Measurements from ENCODE around the gene CLEC4M.

Gene CLEC4M

DNA sequence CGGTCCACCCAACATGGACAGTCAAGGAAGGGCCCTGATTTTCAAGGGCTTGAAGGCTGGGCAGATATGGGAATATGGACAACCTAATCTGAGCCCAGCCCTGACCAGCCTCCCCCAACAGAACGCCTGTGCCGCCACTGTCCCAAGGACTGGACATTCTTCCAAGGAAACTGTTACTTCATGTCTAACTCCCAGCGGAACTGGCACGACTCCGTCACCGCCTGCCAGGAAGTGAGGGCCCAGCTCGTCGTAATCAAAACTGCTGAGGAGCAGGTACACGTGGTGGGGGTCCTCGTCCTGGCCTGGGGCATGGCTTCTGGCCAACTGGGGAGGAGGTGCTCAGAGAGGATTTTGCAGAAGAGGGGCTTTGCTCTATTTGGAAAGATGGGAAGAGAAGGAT, 3.5 kb downstream of the CLEC4M start:
- POLR2A ChIA-PET: interaction anchor here (1.6 kb wide), 1 partner anchor 65 kb away, joined by 4 read pairs; the partner anchor contains the start of gene FCER2
- TF ChIP-seq, protein P1, sequence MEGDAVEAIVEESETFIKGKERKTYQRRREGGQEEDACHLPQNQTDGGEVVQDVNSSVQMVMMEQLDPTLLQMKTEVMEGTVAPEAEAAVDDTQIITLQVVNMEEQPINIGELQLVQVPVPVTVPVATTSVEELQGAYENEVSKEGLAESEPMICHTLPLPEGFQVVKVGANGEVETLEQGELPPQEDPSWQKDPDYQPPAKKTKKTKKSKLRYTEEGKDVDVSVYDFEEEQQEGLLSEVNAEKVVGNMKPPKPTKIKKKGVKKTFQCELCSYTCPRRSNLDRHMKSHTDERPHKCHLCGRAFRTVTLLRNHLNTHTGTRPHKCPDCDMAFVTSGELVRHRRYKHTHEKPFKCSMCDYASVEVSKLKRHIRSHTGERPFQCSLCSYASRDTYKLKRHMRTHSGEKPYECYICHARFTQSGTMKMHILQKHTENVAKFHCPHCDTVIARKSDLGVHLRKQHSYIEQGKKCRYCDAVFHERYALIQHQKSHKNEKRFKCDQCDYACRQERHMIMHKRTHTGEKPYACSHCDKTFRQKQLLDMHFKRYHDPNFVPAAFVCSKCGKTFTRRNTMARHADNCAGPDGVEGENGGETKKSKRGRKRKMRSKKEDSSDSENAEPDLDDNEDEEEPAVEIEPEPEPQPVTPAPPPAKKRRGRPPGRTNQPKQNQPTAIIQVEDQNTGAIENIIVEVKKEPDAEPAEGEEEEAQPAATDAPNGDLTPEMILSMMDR (IDR thresholded peaks at IDR 0.05; ENCODE audit: control extremely low read depth, extremely low read depth, low read depth, missing control alignments): no peak
- DNase-seq (ENCODE audit: extremely low spot score): no peak
- CTCF ChIA-PET: interaction anchor here (1.7 kb wide), 1 partner anchor 10 kb away, joined by 6 read pairs; no protein-coding TSS in a partner anchor

DNA sequence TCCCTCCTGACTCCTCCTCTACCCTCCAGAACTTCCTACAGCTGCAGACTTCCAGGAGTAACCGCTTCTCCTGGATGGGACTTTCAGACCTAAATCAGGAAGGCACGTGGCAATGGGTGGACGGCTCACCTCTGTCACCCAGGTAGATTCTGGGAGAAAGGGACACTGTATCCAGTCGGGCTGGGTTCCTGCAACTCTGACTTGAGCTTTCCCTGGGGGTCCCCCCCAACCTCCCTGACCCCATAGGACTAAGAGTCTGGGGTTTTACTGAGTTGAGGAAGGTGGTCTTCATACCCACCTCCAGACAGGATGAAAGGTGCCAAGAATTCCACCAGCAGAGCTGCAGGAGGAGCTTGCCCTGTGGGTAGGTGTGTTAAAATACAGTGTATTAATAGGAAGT, 4.4 kb downstream of the CLEC4M start:
- ChIA-PET CTCF (interaction anchor here (0.9 to 1.7 kb wide), 3 partner anchors 9 to 87 kb away, joined by 4 to 6 read pairs (median 5); partner anchors contain the start of gene TRAPPC5), POLR2A (no interaction called here)
- no peak for DNase-seq (ENCODE audit: extremely low spot score)
- TF ChIP-seq, protein P1 (IDR thresholded peaks at IDR 0.05; ENCODE audit: control extremely low read depth, extremely low read depth, low read depth, missing control alignments): no peak

DNA sequence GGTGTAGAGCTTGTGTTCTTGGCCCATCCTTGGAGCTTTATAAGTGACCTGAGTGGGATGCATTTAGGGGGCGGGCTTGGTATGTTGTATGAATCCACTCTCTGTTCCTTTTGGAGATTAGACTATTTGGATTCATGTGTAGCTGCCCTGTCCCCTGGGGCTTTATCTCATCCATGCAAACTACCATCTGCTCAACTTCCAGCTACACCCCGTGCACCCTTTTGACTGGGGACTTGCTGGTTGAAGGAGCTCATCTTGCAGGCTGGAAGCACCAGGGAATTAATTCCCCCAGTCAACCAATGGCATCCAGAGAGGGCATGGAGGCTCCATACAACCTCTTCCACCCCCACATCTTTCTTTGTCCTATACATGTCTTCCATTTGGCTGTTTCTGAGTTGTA, 6.1 kb downstream of the CLEC4M start:
- DNase-seq (ENCODE audit: extremely low spot score): no peak

DNA sequence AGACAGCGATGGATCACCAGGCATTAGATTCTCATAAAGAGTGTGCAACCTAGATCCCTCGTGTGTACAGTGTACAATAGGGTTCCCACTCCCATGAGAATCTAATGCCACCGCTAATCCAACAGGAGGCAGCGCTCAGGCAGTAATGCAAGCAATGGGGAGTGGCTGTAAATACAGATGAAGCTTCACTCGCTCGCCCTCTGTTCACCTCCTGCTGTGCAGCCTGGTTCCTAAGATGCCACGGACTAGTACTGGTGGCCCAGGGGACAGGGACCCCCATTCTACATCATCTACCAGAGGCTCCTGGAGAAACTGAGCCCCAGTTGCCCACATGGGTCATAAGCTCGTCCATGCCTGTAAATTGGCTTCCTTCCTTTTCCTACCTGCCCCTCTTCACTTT, 8.0 kb downstream of the CLEC4M start:
- ChIA-PET POLR2A (no interaction called here), CTCF (interaction anchor here (1.6 kb wide), 1 partner anchor 8 kb away, joined by 4 read pairs; the partner anchor contains the start of gene CLEC4M)
- TF ChIP-seq, protein P1 (IDR thresholded peaks at IDR 0.05; ENCODE audit: control extremely low read depth, extremely low read depth, low read depth, missing control alignments): no peak
- DNase-seq (ENCODE audit: extremely low spot score): no peak

More for the DNA sequence above, 6.1 kb downstream of the CLEC4M start:
- ChIA-PET CTCF (interaction anchor here (1.3 kb wide), 1 partner anchor 89 kb away, joined by 5 read pairs; the partner anchor contains the start of gene TRAPPC5), POLR2A (no interaction called here)
- TF ChIP-seq, protein P1 (IDR thresholded peaks at IDR 0.05; ENCODE audit: control extremely low read depth, extremely low read depth, low read depth, missing control alignments): no peak

DNA sequence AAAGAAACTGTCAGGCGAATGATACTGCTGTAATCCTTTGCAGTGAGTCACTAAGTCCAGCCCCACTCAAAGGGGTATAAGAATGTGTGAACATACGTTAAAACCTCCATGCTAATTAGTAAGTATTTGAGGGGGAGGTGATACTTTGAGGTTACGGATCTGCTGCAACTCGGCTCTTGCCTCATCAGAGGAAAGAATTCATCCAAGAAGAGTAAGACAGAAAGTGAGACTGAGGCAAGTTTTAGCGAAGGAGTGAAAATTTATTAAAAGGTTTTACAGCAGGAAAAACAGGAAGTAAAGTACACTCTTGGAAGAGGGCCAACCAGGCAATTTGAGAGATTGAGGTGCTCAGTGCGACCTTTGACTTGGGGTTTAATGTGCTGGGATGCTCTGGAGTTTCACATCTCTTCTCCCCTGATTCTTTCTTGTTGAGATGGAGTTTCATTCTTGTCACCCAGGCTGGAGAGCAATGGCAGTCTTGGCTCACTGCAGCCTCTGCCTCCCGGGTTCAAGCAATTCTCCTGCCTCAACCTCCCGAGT, 9.8 kb downstream of the CLEC4M start:
- CTCF ChIA-PET: no interaction called here
- TF ChIP-seq, protein P1 (IDR thresholded peaks at IDR 0.05; ENCODE audit: control extremely low read depth, extremely low read depth, low read depth, missing control alignments): no peak
- POLR2A ChIA-PET: no interaction called here
- DNase-seq (ENCODE audit: extremely low spot score): peak; percentile 66

DNA sequence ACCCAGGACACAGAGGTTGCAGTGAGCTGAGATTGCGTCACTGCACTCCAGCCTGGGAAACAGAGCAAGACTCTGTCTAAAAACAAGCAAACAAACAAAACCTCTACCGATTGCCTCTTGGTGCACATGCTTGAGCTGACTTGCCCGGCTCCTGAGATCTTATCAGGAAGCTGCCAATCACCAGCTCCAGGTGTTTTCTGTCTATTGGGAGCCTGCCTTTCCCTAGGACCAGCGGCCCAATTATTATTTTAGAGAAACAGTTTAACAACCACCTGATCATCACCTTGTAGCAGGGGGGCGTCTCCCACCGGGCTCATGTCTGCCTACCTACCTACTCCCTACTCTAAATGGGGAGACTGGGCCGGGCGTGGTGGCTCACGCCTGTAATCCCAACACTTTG, 10.8 kb downstream of the CLEC4M start:
- CTCF ChIA-PET: no interaction called here

More for the DNA sequence above, 10.8 kb downstream of the CLEC4M start:
- DNase-seq (ENCODE audit: extremely low spot score): no peak
- POLR2A ChIA-PET: no interaction called here
- TF ChIP-seq, protein P1 (IDR thresholded peaks at IDR 0.05; ENCODE audit: control extremely low read depth, extremely low read depth, low read depth, missing control alignments): no peak

All from GM10248 (cell line).